Measurements from ENCODE around the gene SLC16A5.
"Not testable (repeated sequence)": the region's sequence is repeated elsewhere in the genome, so short reads cannot be mapped to it uniquely, and the experiment has no call there.

The SLC16A5 gene

GRCh38 chr17:75133001-75133400 lies 45.2 kb downstream of the SLC16A5 start:
- DNase-seq (ENCODE audit: low read depth) = no peak
- no peak for TF ChIP-seq CTCF (conservative IDR thresholded peaks at IDR 0.05; ENCODE audit: low read length)
- no peak overlapping the region for H3K4me3 ChIP-seq (ENCODE audit: low read length)

GRCh38 chr17:75133607-75134347 lies 46.0 kb downstream of the SLC16A5 start:
- not testable (repeated sequence) for H3K4me3 ChIP-seq (ENCODE audit: low read length); DNase-seq (ENCODE audit: low read depth)

- no peak for DNase-seq (ENCODE audit: low read depth)
- TF ChIP-seq CTCF (conservative IDR thresholded peaks at IDR 0.05; ENCODE audit: low read length) = no peak
- no peak overlapping the region for H3K4me3 ChIP-seq (ENCODE audit: low read length)
These were observed 47.7 kb downstream of the SLC16A5 start for GRCh38 chr17:75135452-75135851.

GRCh38 chr17:75135946-75136345 lies 48.2 kb downstream of the SLC16A5 start:
- no peak for DNase-seq (ENCODE audit: low read depth)
- no peak for TF ChIP-seq CTCF (conservative IDR thresholded peaks at IDR 0.05; ENCODE audit: low read length)
- H3K4me3 ChIP-seq (ENCODE audit: low read length) = no peak overlapping the region

GRCh38 chr17:75137762-75138161 lies 50.0 kb downstream of the SLC16A5 start:
- not testable (repeated sequence) for H3K4me3 ChIP-seq (ENCODE audit: low read length); DNase-seq (ENCODE audit: low read depth)

GRCh38 chr17:75138519-75138918 lies 50.8 kb downstream of the SLC16A5 start:
- no peak for TF ChIP-seq CTCF (conservative IDR thresholded peaks at IDR 0.05; ENCODE audit: low read length)
- H3K4me3 ChIP-seq (ENCODE audit: low read length) = no peak overlapping the region
- no peak for DNase-seq (ENCODE audit: low read depth)

- no peak for DNase-seq (ENCODE audit: low read depth)
- H3K4me3 ChIP-seq (ENCODE audit: low read length) = no peak overlapping the region
- no peak for TF ChIP-seq CTCF (conservative IDR thresholded peaks at IDR 0.05; ENCODE audit: low read length)
These were observed 54.6 kb downstream of the SLC16A5 start for GRCh38 chr17:75142236-75142971.

GRCh38 chr17:75144816-75145512 lies 57.2 kb downstream of the SLC16A5 start:
- TF ChIP-seq CTCF (conservative IDR thresholded peaks at IDR 0.05; ENCODE audit: low read length) = no peak
- H3K4me3 ChIP-seq (ENCODE audit: low read length) = no peak overlapping the region
- no peak for DNase-seq (ENCODE audit: low read depth)
